HepG2 (cell line): ENCODE data around the gene ANTKMT.

ENCODE experiments used
- BRCA1 ChIP-seq: sonication (generic); formaldehyde crosslinking; IDR thresholded peaks from 2 replicates; pipeline ENCODE4 v1.4.0; 2020; ENCODE audit warnings: missing genetic modification reagents
- CEBPB ChIP-seq: IDR thresholded peaks from 2 replicates; pipeline ENCODE4 v1.6.1; 2011; ENCODE audit warnings: low read depth, low read length, improper control_type of control experiment, borderline replicate concordance
- CREB1 ChIP-seq, 2 experiments: fragments of 450-650 bp in 1 of 2; IDR thresholded peaks; 2 replicates each; pipeline ENCODE4 v1.6.1; 2016 to 2017; ENCODE audit warnings: control low read depth in 1 of 2, mild to moderate bottlenecking in 1 of 2, missing compliant biosample characterization in 1 of 2, missing genetic modification characterization in 1 of 2
- EZH2 ChIP-seq: conservative IDR thresholded peaks from 2 replicates; pipeline ENCODE4 v1.6.1; 2012; ENCODE audit warnings: mild to moderate bottlenecking, low read depth, low read length, moderate library complexity
- GATAD1 ChIP-seq: IDR thresholded peaks from 2 replicates; pipeline ENCODE4 v1.6.1; 2016; ENCODE audit warnings: missing genetic modification reagents, missing compliant biosample characterization
- KDM4B ChIP-seq: sonication (generic); formaldehyde crosslinking; IDR thresholded peaks from 2 replicates; pipeline ENCODE4 v1.4.0; 2020; ENCODE audit warnings: missing genetic modification reagents
- KLF15 ChIP-seq: sonication (generic); formaldehyde crosslinking; IDR thresholded peaks from 2 replicates; pipeline ENCODE4 v1.8.1; 2023; ENCODE audit warnings: borderline replicate concordance, mild to moderate bottlenecking, inconsistent platforms, missing genetic modification reagents, mixed read lengths
- MTA3 ChIP-seq: sonication (generic); formaldehyde crosslinking; IDR thresholded peaks from 2 replicates; pipeline ENCODE4 v1.4.0; 2020; ENCODE audit warnings: missing genetic modification reagents
- NFIB ChIP-seq: sonication (generic); formaldehyde crosslinking; IDR thresholded peaks from 2 replicates; pipeline ENCODE4 v1.9.0; 2021; ENCODE audit warnings: missing genetic modification reagents, mild to moderate bottlenecking, borderline replicate concordance
- POLR2A ChIP-seq, 2 experiments: IDR thresholded peaks; 2 replicates each; pipeline ENCODE4 v1.6.1; 2011; ENCODE audit warnings: low read depth in 2 of 2, low read length in 2 of 2, mild to moderate bottlenecking in 1 of 2, moderate library complexity in 1 of 2; ENCODE audit not compliant: insufficient read depth in 1 of 2
- SMARCC2 ChIP-seq: fragments of 450-650 bp; IDR thresholded peaks from 2 replicates; pipeline ENCODE4 v1.6.1; 2017; ENCODE audit warnings: antibody characterized with exemption, mild to moderate bottlenecking
- SRF ChIP-seq: IDR thresholded peaks from 2 replicates; pipeline ENCODE4 v1.6.1; 2011; ENCODE audit warnings: mild to moderate bottlenecking, low read depth, low read length, moderate library complexity
- ZNF232 ChIP-seq: sonication (generic); formaldehyde crosslinking; IDR thresholded peaks from 2 replicates; pipeline ENCODE4 v1.4.0; 2020; ENCODE audit warnings: missing genetic modification reagents, borderline replicate concordance

- TF ChIP-seq POLR2A (IDR thresholded peaks at IDR 0.05; ENCODE audit: insufficient read depth in 1 of 2, low read depth in 2 of 2, low read length in 2 of 2) = no peak
- no peak for TF ChIP-seq EZH2
- TF ChIP-seq NFIB (CRISPR knock-in tag) = no peak
- no peak for TF ChIP-seq CREB1 (IDR thresholded peaks at IDR 0.05)
- no peak for TF ChIP-seq CREB1 (CRISPR knock-in tag; IDR thresholded peaks at IDR 0.05)
- TF ChIP-seq CEBPB = no peak
- TF ChIP-seq KLF15 (CRISPR knock-in tag) = no peak
- no peak for TF ChIP-seq SRF
- TF ChIP-seq SMARCC2 = no peak
- no peak for TF ChIP-seq KDM4B
- TF ChIP-seq ZNF232 = no peak
- TF ChIP-seq BRCA1 (CRISPR knock-in tag) = no peak
- no peak for TF ChIP-seq GATAD1 (CRISPR knock-in tag)
- no peak for TF ChIP-seq MTA3
These were observed 41.8 kb downstream of the ANTKMT start for GRCh38 chr16:762595-763268.
